T1000 (cell line): Measurements from ENCODE around the gene BICD1.
"Not testable (repeated sequence)": the region's sequence is repeated elsewhere in the genome, so short reads cannot be mapped to it uniquely, and the experiment has no call there.

Source experiments
- DNase-seq: peaks from one replicate; lab custom pipeline; 2025; ENCODE audit warnings: mixed read lengths; lab: John Stamatoyannopoulos, UW

Gene BICD1

GRCh38 chr12:32106517-32107358 is at the start of gene BICD1:
Gene BICD1 (plus strand): TSS chr12:32106847. CDS start chr12:32107332, 485 bp downstream.
- peak; percentile 80 for DNase-seq

- no peak for DNase-seq
Measured at GRCh38 chr12:32061033-32061432, 45.6 kb upstream of the BICD1 start.

GRCh38 chr12:32062881-32063280 is 43.8 kb upstream of the BICD1 start:
- no peak for DNase-seq

DNA sequence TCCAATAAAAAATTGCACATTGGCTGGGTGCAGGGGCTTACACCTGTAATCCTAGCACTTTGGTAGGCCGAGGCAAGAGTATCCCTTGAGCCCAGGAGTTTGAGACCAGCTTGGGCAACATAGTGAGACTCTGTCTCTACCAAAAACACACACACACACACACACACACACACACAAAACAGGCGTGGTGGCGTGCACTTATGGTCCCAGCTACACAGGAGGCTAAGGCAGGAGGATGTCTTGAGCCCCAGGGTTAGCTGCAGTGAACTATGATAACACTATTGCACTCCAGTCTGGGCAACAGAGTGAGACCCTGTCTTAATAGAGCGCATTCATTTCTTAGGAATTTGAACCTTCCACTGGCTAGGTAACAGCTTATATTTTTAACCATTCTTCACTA is 42.9 kb upstream of the BICD1 start:
- DNase-seq = no peak

DNA sequence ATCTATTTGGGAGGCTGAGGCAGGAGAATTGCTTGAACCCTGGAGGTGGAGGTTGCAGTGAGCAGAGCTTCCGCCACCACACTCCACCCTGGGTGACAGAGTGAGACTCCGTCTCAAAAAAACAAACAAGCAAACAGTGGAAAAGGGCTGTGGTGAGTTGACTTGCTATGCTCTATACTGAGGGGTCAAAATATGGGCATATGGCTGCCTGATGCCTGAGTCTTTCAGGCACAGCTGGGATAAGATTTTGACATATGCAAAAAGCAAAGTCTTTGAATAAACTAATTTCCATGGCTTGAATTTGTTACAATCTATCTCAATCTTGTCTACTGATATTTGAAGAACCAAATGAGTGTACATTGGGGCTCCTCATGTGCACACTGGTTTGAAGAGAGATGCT is 40.4 kb upstream of the BICD1 start:
- no peak for DNase-seq

DNA sequence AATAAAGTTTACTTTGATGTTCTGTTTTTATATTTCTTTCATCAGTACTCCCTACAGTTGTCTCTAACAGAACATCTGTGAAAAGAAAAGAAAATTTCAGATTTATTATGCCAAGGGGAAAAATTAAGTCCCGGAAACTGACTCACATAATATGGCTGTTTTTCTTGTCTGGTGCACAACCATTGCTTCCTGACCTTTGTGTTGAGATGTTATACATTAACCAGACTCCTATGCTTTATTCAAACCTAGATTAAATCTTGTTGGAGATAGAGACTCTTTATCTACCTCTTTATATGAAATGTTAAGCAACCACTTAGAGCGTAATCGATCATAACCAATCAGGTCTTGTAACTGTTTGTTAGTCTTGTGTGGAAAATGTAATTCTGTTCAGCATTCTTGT is 37.6 kb upstream of the BICD1 start:
- no peak for DNase-seq

DNA sequence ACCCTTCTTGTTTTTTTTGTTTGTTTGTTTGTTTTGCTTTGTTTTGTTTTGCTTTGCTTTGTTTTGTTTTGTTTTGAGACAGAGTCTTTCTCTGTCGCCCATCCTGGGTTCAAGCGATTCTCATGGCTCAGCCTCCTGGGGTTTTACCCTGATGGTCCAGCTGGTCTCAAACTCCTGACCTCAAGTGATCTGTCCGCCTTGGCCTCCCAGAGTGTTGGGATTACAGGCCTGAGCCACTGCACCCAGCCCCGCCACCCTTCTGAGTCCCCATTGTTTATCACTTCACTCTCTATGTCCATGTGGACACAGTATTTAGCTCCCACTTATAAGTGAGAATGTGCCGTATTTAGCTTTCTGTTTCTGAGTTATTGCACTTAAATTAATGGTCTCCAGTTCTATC is 36.9 kb upstream of the BICD1 start:
- no peak for DNase-seq

- DNase-seq = no peak
Measured at GRCh38 chr12:32070370-32070769, 36.3 kb upstream of the BICD1 start.

- no peak for DNase-seq
Measured at GRCh38 chr12:32072102-32072501, 34.5 kb upstream of the BICD1 start.

GRCh38 chr12:32074432-32074831 is 32.2 kb upstream of the BICD1 start:
- no peak for DNase-seq

DNA sequence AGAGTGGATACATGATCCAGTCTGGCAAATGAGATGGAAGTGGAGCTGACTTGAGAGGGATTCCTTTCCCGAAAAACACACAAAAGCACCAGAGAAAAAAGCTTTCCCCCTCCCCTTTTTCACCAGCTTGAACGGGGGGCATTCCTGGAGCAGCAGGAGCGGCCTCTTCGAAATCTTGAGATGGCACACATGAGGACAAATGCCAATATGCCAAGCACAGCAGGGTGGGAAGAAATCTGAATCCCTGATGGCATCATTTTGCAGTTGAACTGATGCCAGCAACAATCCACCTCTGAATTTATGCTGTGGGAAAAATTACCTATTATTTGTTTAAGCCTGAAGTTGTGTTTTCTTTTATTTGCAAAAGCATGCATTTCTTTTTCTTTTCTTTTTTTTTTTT is 29.7 kb upstream of the BICD1 start:
- no peak for DNase-seq

DNA sequence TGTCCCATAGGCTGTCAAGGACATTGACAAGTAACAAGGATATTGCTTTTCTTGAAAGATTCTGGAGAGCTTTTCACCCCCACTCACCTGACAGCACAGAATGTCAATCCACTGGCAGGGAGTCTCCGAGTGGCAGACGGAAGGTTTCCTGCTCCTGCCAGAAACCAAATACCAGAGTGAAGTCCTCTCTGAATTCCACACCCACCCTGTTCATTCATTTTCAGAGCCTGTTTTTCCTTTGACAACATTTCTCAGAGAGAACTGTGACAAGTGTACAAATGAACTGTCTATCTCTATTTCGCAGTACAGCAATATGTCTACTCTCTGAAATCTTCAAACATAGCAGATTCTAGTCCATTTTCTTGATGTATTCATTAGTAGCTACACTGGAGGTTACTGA is 26.2 kb upstream of the BICD1 start:
- DNase-seq = no peak

DNA sequence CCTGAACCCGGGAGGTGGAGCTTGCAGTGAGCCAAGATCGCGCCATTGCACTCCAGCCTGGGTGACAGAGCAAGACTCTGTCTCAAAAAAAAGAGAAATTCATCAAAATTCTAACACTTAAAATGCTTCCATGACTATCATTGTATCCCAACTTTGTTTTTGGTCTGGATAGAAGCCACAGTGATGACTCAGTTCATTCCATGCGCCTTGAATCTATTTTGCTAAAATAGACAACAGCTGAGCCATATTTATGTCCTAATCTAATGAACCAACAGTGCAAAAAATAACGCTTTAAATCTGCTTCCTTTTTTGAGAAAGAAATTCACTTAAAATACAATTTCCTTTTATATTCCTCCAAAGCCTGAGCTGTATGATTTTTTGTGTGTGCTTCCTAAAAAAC is 23.2 kb upstream of the BICD1 start:
- no peak for DNase-seq

DNA sequence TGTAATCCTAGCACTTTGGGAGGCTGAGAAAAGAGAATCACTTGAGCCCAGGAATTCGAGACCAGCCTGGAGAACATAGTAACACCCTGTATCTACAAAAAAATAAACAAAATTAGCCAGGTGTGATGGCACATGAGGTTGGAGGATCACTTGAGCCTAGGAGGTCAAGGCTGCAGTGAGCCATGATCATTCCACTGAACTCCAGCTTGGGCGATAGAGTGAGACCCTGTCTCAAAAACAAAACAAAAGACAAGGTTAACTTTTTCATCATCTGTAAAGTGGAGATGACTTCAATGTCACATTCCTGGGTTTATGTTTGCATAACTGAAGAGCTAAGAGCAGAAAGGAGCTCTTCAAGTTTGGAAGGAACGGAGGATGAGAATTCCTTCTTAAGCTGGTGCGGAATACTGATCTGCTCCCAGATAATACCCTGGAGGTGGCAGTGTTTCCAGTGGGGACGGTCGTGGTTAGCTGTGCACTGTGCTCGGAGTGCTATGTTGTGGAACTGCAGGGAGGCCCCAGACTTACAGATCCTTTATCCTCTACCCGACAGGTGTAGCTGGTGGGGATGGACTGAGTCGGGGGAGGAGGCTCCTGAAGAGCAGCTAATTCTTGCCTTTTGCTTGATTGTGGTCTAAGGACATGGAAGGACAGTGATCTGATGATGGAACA is 22.5 kb upstream of the BICD1 start:
- no peak for DNase-seq

- DNase-seq = no peak
Measured at GRCh38 chr12:32084753-32085152, 21.9 kb upstream of the BICD1 start.

GRCh38 chr12:32087306-32087705 is 19.3 kb upstream of the BICD1 start:
- DNase-seq = no peak

DNA sequence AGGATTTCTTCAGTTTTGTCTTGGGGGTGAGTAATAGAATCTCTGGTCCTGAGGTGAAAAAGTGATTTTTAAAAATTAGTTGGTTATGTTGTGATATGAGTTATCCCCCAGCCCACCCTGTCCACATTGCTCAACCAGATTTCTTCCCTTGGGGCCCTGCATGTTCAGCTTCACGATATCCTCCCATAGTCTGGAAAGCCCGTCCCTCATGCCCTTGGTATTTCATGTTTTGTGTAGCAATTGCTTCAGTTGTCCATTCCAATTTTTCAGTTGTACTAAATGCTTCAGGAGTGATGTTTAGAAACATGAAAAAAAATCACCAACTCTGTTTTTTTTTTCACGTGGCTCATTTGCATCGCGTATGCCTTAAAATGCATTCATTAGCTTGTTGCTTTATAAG is 17.5 kb upstream of the BICD1 start:
- no peak for DNase-seq

- DNase-seq = peak; percentile 40
Measured at GRCh38 chr12:32089586-32089985, 17.1 kb upstream of the BICD1 start.

DNA sequence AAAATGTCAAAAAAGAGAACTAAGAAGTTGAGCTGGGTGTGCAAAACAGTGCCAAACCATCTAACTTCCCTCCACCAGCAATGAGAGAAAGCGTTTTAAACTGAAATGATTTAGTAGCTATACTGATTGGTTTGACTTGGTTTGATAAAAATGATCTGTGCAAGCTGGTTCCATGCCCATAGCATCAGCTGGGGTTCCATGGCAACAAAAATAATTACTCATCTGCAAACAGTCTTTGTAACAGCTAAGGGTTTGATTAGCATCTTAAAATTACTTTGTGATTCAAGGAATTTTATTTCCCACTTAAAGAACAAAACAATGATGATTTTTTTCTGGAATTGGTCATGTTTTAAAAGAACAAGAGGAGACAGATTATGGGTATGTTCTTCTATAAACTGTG is 15.0 kb upstream of the BICD1 start:
- no peak for DNase-seq

DNA sequence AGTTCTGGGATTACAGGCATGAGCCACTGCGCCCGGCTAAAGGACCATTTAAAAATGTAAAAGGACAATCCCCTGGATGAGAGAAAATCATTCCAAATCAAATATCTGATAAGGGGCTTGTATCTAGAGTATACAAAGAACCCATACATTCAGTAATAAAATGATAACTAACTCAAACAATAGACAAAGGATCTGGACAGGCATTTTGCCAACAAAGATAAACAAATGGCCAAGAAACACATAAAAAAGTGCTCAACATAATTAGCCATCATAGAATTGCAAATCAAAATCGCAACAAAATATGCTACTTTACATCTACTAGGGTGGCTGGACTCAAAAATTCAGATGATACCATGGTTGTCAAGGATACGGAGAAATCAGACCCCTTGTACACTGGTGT is 8.5 kb upstream of the BICD1 start:
- DNase-seq = no peak

DNA sequence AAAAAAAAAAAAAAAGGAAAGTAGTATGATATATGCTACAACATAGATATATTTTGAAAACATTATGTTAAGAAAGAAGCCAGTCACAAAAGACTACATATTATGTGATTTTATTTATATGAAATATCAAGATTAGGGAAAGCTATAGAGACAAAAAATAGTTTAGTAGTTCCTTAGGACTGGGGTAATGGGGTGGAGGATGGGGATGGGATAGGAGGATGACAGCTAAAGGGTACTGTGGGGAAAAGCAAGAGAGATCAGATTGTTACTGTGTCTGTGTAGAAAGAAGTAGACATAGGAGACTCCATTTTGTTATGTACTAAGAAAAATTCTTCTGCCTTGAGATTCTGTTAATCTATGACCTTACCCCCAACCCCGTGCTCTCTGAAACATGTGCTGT is 7.4 kb upstream of the BICD1 start:
- not testable (repeated sequence) for DNase-seq

DNA sequence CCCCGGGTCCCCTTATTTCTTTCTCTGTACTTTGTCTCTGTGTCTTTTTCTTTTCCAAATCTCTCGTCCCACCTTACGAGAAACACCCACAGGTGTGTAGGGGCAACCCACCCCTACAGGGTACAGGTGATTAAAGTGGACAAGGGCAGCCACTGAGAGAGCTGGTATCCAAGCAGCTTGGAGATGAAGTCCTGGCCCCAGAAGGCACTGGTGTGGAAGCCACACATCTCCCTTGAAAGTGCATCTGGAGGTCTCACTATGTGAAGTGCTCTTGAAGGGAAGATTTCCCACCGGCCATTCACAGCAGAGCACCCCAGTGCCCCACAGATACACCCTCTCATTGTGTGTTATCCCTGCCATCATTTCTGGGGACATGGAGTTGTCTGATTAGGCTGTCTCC is 6.3 kb upstream of the BICD1 start:
- no peak for DNase-seq

DNA sequence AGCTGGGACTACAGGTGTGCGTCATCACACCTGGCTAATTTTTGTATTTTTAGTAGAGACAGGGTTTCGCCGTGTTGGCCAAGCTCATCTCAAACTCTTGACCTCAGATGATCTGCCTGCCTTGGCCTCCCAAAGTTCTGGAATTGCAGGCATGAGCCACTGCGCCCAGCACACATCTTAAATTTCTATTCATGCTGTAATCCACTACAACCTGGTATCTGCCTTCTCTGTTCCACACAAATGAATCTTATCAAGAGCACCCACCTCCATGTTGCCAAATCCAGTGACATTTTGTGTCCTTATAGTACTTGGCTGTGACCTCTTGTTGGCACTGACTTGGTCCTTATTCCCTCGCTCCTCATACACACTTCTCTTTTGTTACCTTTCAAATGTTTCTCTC is 5.8 kb upstream of the BICD1 start:
- no peak for DNase-seq

DNA sequence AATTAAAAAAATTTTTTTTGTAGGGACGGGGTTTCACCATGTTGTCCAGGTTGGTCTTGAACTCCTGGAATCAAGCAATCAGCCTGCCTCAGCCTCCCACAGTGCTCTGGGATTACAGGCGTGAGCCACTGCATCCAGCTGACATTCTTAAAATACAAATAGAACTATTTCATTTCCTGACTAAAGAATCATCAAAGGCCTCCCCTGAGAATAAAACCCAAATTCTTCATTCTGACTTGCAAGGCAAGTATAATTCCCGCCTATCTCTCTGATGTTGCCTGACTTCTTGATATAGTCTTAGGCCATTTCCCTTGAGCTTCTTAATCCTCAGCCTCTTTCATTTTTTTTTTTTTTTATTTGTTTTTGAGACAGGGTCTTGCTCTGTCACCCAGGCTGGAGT is 4.4 kb upstream of the BICD1 start:
- DNase-seq = no peak
